Ovary (tissue), 9 donors: ENCODE results near the gene HDDC2. TPM values are rescaled to one million over a fixed set of nuclear protein-coding genes. Genes with fewer than 3 reads are reported as not detected.
"Not testable (repeated sequence)": the region's sequence is repeated elsewhere in the genome, so short reads cannot be mapped to it uniquely, and the experiment has no call there.

Experiments
- DNase-seq, 5 donors: peaks; one replicate each; pipeline ENCODE4 v3.0.0-alpha.2; 2019 to 2020
- H3K27ac ChIP-seq, 2 donors: fragments of 200-600 bp; one replicate each; pipeline versions ENCODE4 v1.5.1 to v1.8.0; 2019 to 2022
- H3K27me3 ChIP-seq: fragments of 200-600 bp; one replicate; pipeline ENCODE4 v1.8.0; 2022
- H3K36me3 ChIP-seq: fragments of 200-600 bp; sonication (generic); one replicate; pipeline ENCODE4 v1.5.1; 2019
- H3K4me1 ChIP-seq: one replicate; pipeline ENCODE4 v1.8.1; 2013; ENCODE audit warnings: mild to moderate bottlenecking, moderate library complexity; ENCODE audit not compliant: insufficient read depth
- H3K4me3 ChIP-seq: fragments of 200-600 bp; sonication (generic); one replicate; pipeline ENCODE4 v1.5.1; 2017
- H3K9me3 ChIP-seq, 2 donors: fragments of 200-600 bp in 1 of 2; sonication (generic) in 1 of 2; one replicate each; pipeline versions ENCODE4 v1.5.1 to v1.8.1; 2013 to 2019; ENCODE audit warnings: mild to moderate bottlenecking in 1 of 2, moderate library complexity in 1 of 2
- CTCF ChIP-seq, 3 donors: fragments of 450-650 bp in 2 of 3; fragments of 200-600 bp in 1 of 3; IDR thresholded peaks; one replicate each; pipeline versions ENCODE4 v1.5.1 to v1.8.0; 2016 to 2022; ENCODE audit warnings: antibody characterized with exemption in 3 of 3, mild to moderate bottlenecking in 1 of 3
- EP300 ChIP-seq: sonication (generic); formaldehyde crosslinking; IDR thresholded peaks from one replicate; pipeline ENCODE4 v1.6.1; 2017; ENCODE audit warnings: antibody characterized with exemption
- POLR2A ChIP-seq: fragments of 450-650 bp; IDR thresholded peaks from one replicate; pipeline ENCODE4 v1.6.1; 2017; ENCODE audit warnings: antibody characterized with exemption, mild to moderate bottlenecking, moderate library complexity
- WGBS, 3 donors: extraction: QIAGEN DNeasy Blood & Tissue Kit in 1 of 3; methylation state at CpG; one replicate each; pipeline versions ENCODE4 v1.1.5 to v1.1.7; 2013 to 2017; 5-methylcytosine and 5-hydroxymethylcytosine counted together
- intact Hi-C, 4 donors: fragments of 100-400 bp; cut with DNase I; formaldehyde crosslinking; loops; one replicate each; pipeline versions ENCODE4 v1.11.0 to v1.15.1; 2022 to 2023
- polyA plus RNA-seq, 2 donors: library from polyadenylated mRNA; stranded (reverse); fragments of 200-250 nt in 1 of 2; fragments of 350-450 nt in 1 of 2; fragmentation: Illumina TruSeq in 1 of 2; extraction: RNeasy Lipid Tissue Mini Kit (QIAGEN cat#74804) in 1 of 2; gene quantifications; one replicate each; pipeline ENCODE4 v1.2.3, GENCODE V29; 2013 to 2014
- total RNA-seq, 7 donors: library from RNA; depleted of rRNA in 2 of 7; stranded (reverse); fragments of >200 nt in 2 of 7; fragmentation: NEBNext Ultra II Directional in 3 of 7; extraction: Animal tissue kit (Norgen Biotek cat#: 25700) in 3 of 7; gene quantifications; one replicate each; pipeline versions ENCODE4 v1.1.0 to v1.2.4, GENCODE V29; 2016 to 2023
- donor health status: DM: no; HTN: no; CAD: no; lungs with moderate emphysema.
- donor health status: DM: no; HTN: no; CAD: no.
- donor health status: Bipolar disorder and iron deficiency.
- donor health status: DM: yes; HTN: yes; CAD: no.
- donor health status: DM: no; HTN: no; CAD: no.
- donor health status: DM: yes; HTN: yes; CAD: no.

The HDDC2 gene
- total and polyA plus RNA-seq, 9 donors: 31.4 to 80.6 (median 64.0) TPM

DNA sequence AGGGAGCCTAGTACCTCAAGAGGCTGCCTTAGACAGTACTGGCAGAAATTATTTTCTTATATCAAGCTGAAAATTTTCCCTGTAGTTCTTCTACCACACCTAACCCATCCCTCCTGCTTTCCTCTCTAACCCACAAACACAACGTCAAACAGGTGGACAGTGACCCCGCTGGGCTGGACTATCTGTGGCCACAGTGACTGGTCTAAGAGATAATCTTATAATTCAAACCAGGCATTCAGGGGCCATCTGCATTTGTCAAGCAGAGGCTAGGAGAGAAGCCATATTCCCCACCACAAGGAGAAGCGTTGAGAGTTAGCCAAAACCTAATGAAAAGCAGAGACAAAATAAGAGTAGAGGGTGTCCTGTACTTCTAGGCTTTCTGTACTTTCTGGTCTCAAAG lies 8.2 kb downstream of the HDDC2 start:
- Histone ChIP-seq H3K9me3 (no peaks in the 10 kb centered on the region), H3K4me1 (no peaks in the 10 kb centered on the region), H3K27me3 (no peaks in the 10 kb centered on the region), H3K27ac (no peak overlapping the region), H3K4me3 (no peak overlapping the region), H3K36me3 (no peaks in the 10 kb centered on the region)
- no peak for TF ChIP-seq POLR2A
- TF ChIP-seq EP300: no peak
- no peak for TF ChIP-seq CTCF (IDR thresholded peaks at IDR 0.05)
- no peak for DNase-seq
- intact Hi-C loops: no loop called here
- WGBS, 3 donors: 86 to 87% (median 86%) methylated on average over 3 of the region's 3 CpGs

GRCh38 chr6:125287718-125288117 lies 14.0 kb downstream of the HDDC2 start:
- Histone ChIP-seq H3K4me1 (no peaks in the 10 kb centered on the region), H3K36me3 (no peaks in the 10 kb centered on the region), H3K27ac (no peak overlapping the region), H3K4me3 (no peak overlapping the region), H3K27me3 (no peaks in the 10 kb centered on the region), H3K9me3 (no peaks in the 10 kb centered on the region)
- no peak for TF ChIP-seq CTCF (IDR thresholded peaks at IDR 0.05)
- no peak for TF ChIP-seq EP300
- TF ChIP-seq POLR2A: no peak
- no peak for DNase-seq
- WGBS, 3 donors: 95 to 97% (median 95%) methylated on average over 9 of the region's 9 CpGs
- intact Hi-C loops: no loop called here

GRCh38 chr6:125285936-125286335 lies 15.8 kb downstream of the HDDC2 start:
- no peaks in the 10 kb centered on the region for H3K27me3 ChIP-seq
- WGBS, 3 donors: 98 to 100% (median 98%) methylated on average over 1 of the region's 1 CpG
- H3K9me3 ChIP-seq: no peaks in the 10 kb centered on the region
- no peaks in the 10 kb centered on the region for H3K36me3 ChIP-seq
- no peak for TF ChIP-seq POLR2A
- no peak for TF ChIP-seq EP300
- no peak for TF ChIP-seq CTCF (IDR thresholded peaks at IDR 0.05)
- no peaks in the 10 kb centered on the region for H3K4me1 ChIP-seq
- H3K4me3 ChIP-seq: no peak overlapping the region
- H3K27ac ChIP-seq: no peak overlapping the region
- intact Hi-C loops: no loop called here
- no peak for DNase-seq

- peaks cover 0 to 4% of the 10 kb centered on the region in 2 donors for H3K9me3 ChIP-seq
- no peaks in the 10 kb centered on the region for H3K36me3 ChIP-seq
- H3K27ac ChIP-seq: no peak overlapping the region
- no peaks in the 10 kb centered on the region for H3K4me1 ChIP-seq
- no peaks in the 10 kb centered on the region for H3K27me3 ChIP-seq
- no peak for DNase-seq
- 95 to 98% (median 98%) methylated on average over 1 of the region's 1 CpG for WGBS, 3 donors
- TF ChIP-seq CTCF (IDR thresholded peaks at IDR 0.05) (no peak), EP300 (no peak), POLR2A (no peak)
- H3K4me3 ChIP-seq: no peak overlapping the region
- intact Hi-C loops: no loop called here
Observed at GRCh38 chr6:125285353-125285752, 16.4 kb downstream of the HDDC2 start.

- H3K4me1 ChIP-seq, H3K4me3 ChIP-seq, H3K27me3 ChIP-seq, H3K36me3 ChIP-seq, H3K27ac ChIP-seq, intact Hi-C loops, DNase-seq, H3K9me3 ChIP-seq: not testable (repeated sequence)
- WGBS, 3 donors: 93 to 100% (median 96%) methylated on average over 3 of the region's 3 CpGs
Observed at GRCh38 chr6:125282470-125282869, 19.3 kb downstream of the HDDC2 start.

DNA sequence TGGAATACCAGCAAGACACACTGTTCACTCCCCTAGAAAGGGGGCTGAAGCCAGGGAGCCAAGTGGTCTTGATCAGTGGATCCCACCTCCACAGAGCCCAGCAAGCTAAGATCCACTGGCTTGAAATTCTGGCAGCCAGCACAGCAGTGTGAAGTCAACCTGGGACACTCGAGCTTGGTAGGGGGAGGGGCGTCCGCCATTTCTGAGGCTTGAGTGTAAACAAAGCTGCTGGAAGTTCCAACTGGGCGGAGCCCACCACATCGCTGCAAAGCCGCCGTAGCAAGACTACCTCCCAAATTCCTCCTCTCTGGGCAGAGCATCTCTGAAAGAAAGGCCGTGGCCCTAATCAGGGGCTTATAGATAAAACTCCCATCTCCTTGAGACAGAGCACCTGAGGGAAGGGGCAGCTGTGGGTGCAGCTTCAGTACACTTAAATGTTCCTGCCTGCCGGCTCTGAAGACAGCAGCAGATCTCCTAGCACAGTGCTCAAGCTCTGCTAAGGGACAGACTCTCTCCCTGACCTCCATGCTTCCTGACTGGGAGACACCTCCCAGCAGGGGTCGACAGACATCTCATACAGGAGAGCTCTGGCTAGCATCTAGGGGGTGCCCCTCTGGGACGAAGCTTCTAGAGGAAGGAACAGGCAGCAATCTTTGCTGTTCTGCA lies 21.3 kb downstream of the HDDC2 start:
- H3K36me3 ChIP-seq, DNase-seq, H3K4me3 ChIP-seq, H3K27ac ChIP-seq, H3K4me1 ChIP-seq, intact Hi-C loops, H3K27me3 ChIP-seq, H3K9me3 ChIP-seq: not testable (repeated sequence)
- 90 to 93% (median 91%) methylated on average over 11 of the region's 11 CpGs for WGBS, 3 donors
